MV-4-11 (cell line): Measurements from ENCODE around the gene GATAD2A.

Experiments
- DNase-seq: peaks from one replicate; lab custom pipeline; 2025; lab: John Stamatoyannopoulos, UW

The GATAD2A gene

DNA sequence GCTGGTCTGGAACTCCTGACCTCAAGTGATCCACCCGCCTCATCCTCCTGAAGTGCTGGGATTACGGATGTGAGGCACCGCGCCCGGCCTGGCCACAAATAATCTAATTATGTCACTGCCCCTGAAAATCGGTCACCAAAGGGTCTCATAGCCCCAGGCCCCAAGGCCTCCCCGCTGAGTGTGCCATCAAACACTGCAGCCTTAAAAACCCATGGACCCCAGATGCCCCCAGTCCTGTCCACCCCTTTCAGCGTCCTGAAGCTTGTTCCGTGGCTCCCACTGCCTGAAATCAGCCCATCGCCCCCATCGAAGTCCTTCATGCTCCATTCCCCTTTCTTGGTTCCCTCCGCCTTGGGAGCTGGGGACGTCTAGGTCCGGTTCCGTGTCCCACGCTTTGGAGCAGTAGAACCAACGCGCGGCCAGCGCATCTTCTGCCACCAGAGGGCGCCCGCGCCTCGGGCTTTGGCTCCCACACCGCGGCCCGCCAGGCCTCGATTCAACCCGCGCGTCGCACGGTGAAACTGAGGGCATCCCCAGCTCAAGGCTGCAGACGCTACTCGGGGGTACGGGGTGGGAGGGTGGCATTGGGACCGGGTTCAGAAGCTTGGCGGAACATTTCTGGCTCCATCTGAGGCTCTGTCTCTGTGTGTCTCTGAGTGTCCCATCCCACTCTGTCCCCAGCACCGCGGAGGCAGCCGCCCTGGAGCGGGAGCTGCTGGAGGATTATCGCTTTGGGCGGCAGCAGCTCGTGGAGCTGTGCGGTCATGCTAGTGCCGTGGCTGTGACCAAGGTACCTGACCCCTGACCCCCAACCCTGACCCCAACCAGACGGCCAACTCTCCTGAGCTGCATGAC is 126.7 kb downstream of the GATAD2A start:
- DNase-seq: peak; percentile 55

DNA sequence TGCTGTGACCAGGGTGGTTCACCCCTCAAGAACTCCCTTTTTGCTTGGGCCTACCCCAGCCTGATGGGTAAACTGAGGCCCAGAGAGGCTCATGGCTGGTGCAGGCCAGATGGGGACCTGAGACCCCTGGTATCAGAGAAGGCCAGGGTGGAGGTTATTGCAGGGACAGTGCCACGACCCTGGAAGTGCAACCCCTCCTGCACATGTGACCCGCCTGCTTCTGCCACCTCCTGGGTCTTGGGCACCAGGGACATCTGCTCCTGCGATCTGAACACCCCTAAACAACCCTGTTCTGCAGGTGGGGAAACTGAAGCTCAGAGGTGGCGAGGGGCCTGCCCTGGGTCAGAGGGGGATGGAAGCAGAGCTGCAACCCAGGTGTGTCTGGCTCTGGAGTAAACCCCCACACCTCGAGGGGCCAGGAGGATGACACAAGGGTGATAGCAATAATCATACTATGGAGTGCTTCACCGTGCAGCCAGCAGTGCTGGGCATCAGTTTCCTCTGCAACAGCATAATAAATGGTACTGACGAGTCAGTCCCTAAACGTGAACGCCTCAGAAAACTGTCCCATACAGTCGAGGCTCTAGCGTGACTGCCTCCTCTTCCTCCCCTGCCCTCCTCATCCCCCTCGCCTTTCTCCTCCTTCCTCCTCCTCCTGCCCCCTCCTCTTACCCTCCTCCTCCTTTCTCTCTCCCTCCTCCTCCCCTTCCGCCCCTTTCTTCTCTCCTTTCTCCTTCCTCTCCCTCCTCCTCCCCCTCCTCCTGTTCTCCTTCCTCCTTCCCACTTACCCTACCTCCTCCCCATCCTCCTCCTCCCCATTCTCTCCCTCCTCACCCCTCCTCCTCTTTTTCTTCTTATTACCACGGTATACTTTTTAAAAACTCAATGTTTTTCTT is 127.6 kb downstream of the GATAD2A start:
- DNase-seq: no peak

DNA sequence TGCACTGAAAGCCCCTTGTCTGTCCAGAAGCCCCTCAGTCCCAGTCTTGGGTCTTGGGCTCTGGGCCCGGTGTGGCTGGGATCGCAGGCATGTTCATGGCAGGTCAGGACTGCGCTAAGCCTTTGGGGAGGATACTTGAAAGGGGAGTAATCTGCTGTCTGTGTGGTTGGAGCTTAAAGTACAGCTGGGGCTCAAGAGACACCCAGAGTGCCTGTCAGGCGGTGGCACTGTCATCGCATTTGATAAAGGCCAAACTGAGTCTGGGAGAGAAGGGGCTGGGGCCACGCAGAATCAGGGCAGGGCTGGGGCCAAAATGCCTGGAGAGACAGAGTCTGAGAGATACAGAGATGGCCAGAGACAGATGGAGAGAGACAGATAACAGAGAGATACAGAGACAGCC is 128.4 kb downstream of the GATAD2A start:
- DNase-seq: no peak

DNA sequence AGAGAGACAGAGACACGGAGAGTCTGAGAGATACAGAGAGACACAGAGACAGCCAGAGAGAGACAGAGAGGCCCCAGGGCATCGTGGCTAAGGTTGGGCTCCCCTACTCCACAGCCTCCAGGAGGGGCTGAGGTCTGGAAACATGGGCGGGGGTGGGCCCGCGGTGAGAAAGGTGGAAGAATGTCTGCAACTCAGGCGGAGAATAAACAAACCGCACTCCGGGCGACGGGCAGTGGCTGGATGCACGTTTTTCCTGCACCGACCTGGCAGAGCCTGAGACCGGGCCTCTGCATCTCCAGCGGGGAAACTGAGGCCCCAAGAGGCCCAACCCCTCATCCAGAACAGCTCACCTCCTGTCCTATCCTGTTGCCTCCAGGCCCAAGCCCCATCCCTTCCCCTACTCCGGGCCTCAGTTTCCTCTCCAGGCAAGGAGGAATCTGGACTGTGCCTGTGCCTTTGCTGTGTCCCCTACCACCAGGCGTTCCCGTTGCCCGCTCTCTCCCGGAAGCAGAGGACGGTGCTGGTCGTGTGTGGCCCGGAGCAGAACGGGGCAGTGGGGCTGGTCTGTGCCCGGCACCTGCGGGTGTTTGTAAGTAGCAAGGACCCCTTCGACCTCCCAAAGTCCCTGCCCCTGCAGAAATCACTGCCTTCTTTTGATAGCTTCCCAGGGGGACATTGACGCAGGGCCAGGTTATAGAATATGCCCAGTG is 129.2 kb downstream of the GATAD2A start:
- no peak for DNase-seq

DNA sequence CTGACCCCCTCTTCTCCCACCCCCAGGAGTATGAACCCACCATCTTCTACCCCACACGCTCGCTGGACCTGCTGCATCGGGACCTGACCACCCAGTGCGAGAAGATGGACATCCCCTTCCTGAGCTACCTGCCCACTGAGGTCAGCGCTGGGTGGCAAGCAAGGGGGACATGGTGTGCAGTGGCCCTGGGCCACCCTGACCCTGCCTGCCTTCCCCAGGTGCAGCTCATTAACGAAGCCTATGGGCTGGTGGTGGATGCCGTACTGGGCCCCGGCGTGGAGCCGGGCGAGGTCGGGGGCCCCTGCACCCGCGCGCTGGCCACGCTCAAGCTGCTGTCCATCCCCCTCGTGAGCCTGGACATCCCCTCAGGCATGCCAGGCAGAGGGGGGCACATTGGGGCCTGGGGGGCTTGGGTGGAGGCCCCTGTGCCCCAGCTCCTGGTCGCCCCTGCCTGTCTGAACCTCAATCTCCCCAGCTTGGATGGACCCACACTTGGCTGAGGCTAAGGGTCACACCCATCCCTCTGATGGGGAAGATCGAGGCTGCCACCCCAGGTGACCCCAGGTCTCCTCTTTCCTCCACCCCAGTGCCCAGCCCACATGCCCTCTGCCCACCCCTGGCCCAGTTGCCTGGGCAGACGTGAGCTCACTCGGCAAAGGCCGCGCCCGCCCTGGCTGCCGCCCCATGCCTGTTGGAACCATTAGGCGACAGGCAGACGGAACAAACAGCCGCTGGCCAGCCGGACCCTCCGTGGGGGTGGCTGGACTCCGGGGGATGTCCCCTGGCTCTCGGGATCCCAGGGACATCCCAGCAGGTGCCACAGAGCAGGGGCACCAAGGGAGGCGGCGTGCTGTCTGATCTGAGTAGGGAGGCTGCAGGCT is 130.1 kb downstream of the GATAD2A start:
- DNase-seq: no peak

DNA sequence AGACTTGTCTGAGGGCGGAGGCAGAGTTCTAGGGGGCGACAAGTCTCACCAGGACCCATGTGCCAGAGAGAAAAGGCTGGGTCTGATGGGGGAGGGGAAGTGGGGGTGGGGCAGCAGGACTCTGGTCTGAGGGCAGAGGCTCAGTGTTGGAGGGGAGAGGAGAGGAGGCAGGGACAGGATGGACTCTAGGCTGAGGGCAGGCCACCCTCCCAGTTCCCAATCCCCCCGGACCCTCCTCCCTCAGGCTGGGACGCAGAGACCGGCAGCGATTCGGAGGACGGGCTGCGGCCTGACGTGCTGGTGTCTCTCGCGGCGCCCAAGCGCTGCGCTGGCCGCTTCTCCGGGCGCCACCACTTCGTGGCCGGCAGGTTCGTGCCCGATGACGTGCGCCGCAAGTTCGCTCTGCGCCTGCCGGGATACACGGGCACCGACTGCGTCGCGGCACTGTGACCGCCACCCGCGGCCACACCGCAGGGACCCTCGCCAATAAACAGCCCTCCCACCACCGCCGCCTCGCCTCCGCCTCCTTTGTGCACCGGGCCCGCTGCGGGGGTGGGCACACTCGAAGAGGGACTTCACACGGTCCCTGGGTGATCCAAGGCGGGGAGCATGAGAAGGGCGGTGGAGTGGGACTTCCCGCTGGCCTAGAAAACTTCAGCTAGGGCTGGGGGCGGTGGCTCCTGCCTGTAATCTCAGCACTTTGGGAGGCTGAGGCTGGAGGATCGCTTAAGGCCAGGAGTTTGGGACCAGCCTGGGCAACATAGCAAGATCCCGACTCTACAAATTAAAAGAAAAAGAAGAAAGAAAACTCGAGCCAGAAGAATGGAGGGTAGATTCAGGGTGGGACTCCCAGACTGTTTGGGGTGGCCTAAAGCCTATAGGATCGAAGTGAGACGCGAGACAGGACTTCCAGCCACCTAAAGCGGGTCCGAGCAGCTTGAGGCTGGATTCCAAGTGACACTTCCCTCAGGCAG is 131.9 kb downstream of the GATAD2A start:
- DNase-seq: no peak

DNA sequence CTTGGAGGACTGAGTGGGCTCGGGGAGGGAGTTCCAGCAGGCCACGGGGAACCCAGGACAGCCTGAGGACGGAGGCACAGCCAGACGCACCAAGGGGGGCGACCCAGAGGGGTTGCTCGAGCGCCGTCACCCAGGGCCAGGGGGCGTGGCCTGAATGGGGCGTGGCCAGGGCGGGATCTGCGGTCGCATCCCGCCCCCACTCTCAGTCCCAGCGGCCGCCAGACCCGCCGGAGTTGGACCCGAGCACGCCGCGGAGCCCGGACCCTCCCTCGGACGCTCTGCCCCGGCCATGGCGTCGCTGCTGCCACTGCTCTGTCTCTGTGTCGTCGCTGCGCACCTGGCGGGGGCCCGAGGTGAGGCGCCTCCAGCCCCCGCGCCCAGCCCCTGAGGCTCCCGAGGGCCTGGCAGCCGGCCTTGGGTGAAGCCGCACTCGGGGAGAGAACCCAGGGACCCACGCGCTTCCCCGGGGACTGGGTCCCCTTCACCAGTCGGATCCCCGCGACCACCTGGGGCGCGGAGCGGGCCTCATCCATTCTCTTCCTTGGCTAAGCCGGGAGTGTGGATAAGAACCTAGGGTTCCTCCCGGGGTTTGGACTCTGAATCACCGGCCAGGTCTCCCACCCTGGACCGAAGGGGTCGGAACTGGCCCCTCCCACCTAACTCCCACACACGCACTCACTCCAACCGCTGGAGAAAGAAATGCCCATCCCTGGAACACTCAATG is 132.7 kb downstream of the GATAD2A start, which contains the start of gene CILP2:
TSS of gene CILP2 (plus strand) at position 205 of the 724 bp plus-strand sequence. CDS start at position 290, 85 bp downstream.
- DNase-seq: no peak

DNA sequence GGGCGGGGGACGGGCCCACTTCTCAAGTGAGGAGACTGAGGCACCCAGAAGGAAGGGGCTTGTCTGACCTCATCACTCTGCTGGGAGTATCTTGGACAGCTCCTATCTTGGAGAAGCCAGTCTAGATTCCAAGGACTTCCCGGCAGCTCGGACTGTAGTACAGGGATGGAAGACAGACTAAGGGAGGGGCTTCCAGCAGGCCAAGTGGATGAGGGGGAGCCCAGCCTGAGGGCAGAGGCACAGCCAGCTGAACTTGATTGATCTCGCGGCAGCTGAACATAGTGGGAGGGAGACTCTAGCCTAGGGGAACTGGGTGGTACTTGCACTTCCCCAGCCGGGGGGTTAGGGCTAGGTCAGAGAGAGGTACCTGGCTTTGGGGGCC is 133.3 kb downstream of the GATAD2A start:
- DNase-seq: no peak

DNA sequence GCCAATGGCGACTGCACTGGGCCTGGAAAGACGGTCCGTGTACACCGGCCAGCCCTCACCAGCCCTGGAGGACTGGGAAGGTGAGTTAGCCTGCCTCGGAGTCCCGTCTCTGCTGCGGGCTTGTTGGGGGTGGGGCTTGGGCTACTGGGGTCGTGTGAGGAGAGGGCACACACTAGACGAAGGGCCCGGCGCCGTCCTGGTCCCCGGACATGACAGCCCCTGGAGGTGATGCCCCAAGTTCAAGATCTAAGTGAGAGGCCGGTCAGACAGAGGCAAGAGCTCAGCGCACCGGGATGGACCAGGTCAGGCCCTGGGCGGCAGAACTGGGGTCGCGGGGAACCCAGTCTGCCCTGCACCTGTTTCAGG is 134.2 kb downstream of the GATAD2A start:
- no peak for DNase-seq

DNA sequence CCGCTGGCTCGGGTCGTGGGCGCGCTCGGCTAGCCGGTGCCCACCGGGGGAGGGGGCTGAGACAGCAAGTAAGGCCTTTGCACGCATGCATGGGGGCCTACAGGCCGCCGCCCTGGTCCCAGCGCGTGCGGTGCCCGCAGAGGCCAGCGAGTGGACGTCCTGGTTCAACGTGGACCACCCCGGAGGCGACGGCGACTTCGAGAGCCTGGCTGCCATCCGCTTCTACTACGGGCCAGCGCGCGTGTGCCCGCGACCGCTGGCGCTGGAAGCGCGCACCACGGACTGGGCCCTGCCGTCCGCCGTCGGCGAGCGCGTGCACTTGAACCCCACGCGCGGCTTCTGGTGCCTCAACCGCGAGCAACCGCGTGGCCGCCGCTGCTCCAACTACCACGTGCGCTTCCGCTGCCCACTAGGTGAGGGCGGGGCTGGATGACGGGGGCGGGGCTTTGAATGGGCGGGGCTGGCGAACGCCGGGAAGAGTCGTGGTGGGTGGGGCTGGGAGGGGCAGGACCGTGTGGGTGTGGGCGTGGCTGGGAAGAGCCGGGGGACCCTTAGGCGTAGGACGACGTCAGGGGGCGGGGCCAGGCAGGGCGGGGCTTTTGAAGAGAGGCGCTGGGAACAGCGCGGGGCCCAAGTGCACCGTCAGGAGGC is 134.7 kb downstream of the GATAD2A start:
- no peak for DNase-seq

DNA sequence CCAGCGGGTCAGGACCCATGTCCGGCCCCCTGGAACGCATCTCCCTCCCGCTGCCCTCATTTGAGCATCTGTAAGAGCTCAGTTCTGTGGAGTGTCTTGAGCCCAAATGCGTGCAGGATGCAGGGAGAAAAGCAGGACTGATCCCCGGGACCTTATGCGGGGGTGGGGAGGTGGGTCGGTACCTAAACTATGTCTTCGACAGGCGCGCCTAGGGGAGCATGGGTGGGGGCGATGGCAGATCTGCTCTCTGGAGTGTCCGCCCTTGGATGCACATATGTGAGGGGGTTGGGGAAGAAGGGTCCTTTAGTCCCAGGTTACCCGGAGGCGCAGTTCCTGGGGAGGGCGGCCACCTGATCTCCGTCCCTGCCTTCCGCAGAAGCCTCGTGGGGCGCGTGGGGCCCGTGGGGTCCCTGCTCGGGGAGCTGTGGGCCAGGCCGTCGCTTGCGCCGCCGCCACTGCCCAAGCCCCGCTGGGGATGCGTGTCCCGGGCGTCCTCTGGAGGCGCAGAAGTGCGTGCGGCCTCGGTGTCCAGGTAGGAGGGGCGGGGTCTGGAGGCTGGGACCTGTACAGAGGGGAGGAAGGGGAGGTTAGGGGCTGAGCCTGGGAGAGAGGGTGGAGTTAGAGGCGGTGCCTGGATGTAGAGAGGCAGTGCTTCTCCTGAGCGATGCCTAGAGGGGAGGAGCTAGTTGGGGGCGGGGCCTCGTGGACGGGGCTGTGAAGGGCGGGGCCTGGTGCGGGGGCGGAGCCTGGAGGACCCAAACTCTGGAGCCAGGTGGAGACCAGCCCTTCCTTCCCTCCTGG is 135.4 kb downstream of the GATAD2A start:
- DNase-seq: no peak

DNA sequence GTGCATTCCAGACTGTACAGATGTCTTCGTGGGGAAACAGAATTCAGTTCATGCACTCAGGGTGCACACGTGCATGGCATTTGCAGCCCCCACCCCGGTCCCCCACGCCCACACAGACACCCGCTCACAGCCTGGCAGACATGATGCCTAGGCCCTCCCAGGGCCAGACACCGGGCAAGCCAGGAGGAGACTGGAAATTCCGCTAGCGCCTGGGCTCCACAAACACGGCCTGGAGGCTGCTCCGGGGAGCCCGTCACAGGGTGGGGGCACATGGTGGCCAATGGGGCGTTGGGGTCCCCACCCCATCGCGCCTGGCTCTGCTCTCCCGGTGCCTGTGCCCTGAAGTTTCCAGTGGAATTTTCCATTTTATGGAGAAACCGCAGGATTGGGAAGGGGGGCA is 136.1 kb downstream of the GATAD2A start:
- DNase-seq: no peak

DNA sequence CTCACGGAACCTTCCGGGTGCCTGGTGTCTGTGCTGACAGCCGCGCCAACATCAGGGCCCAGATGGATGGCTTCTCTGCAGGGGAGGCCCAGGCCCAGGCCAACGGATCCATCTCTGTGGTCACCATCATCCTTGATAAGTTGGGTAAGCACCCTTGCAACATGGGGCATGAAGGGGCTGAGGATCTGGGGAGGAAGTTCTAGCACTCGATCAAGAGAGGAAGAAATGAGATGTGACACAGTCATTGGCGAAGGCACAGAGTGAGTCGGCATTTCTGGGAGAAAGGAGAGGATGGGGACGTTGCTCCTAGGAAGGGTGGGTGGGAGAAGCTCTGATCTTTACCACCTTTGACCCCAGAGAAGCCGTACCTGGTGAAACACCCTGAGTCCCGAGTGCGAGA is 137.0 kb downstream of the GATAD2A start:
- DNase-seq: peak; percentile 91

DNA sequence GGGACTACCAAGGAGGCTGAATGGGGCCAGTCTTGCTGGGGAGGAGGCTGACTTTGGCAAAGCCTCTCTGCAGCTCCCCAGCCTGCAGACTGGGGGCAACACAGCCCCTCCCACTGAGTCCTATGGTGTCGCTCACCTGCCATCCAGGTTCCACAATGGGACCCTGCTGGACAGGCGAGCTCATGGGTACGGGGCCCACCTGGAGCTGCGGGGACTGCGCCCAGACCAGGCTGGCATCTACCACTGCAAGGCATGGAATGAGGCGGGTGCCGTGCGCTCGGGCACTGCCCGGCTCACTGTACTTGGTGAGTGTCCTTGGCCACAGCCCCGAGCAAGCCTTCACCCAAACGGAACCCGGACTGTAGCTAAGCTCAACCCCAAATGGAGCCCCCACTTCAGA is 137.6 kb downstream of the GATAD2A start:
- no peak for DNase-seq

DNA sequence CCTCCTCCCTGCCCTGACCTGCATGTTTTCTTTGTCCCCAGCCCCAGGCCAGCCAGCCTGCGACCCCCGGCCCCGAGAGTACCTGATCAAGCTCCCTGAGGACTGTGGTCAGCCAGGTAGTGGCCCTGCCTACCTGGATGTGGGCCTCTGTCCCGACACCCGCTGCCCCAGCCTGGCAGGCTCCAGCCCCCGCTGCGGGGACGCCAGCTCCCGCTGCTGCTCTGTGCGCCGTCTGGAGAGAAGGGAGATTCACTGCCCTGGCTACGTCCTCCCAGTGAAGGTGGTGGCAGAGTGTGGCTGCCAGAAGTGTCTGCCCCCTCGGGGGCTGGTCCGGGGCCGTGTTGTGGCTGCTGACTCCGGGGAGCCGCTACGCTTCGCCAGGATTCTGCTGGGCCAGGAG is 138.2 kb downstream of the GATAD2A start:
- DNase-seq: no peak

DNA sequence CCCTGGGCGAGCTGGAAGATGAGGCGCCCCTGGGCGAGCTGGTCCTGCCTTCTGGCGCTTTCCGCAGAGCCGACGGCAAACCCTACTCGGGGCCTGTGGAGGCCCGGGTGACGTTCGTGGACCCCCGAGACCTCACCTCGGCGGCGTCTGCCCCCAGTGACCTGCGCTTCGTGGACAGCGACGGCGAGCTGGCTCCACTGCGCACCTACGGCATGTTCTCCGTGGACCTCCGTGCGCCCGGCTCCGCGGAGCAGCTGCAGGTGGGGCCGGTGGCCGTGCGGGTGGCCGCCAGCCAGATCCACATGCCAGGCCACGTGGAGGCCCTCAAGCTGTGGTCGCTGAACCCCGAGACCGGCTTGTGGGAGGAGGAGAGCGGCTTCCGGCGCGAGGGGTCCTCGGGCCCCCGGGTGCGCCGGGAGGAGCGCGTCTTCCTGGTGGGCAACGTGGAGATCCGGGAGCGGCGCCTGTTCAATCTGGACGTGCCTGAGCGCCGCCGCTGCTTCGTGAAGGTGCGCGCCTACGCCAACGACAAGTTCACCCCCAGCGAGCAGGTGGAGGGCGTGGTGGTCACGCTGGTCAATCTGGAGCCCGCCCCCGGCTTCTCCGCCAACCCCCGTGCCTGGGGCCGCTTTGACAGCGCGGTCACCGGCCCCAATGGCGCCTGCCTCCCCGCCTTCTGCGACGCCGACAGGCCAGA is 138.9 kb downstream of the GATAD2A start:
- DNase-seq: no peak

DNA sequence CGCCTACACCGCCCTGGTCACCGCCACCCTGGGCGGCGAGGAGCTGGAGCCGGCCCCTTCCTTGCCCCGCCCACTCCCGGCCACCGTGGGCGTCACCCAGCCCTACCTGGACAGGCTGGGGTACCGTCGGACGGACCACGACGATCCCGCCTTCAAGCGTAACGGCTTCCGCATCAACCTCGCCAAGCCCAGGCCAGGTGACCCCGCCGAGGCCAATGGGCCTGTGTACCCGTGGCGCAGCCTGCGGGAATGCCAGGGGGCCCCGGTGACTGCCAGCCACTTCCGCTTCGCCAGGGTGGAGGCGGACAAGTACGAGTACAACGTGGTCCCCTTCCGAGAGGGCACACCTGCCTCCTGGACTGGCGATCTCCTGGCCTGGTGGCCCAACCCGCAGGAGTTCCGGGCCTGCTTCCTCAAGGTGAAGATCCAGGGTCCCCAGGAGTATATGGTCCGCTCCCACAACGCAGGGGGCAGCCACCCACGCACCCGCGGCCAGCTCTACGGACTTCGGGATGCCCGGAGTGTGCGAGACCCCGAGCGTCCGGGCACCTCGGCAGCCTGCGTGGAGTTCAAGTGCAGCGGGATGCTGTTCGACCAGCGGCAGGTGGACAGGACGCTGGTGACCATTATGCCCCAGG is 139.6 kb downstream of the GATAD2A start:
- DNase-seq: no peak
